ENCODE data around the gene C1orf35. TPM values are rescaled to one million over a fixed set of nuclear protein-coding genes. Genes with fewer than 3 reads are reported as not detected.

C1orf35 gene
- total RNA-seq, 3 donors from 2014 or later: 41.0 to 41.9 (median 41.7) TPM

GRCh38 chr1:228066416-228066815 lies 36.7 kb downstream of the C1orf35 start:
- Mint-ChIP-seq H3K36me3 (ENCODE audit: insufficient read depth) (no peaks in the 10 kb centered on the region), H3K27me3 (ENCODE audit: low read depth) (peaks cover 28% of the 10 kb centered on the region), H3K9me3 (no peaks in the 10 kb centered on the region), H3K4me3 (no peak overlapping the region), H3K4me1 (ENCODE audit: low read depth) (no peaks in the 10 kb centered on the region)
- ATAC-seq: no peak
- DNase-seq: no peak

- Mint-ChIP-seq H3K27me3 (ENCODE audit: low read depth) (peaks cover 34% of the 10 kb centered on the region), H3K9me3 (no peaks in the 10 kb centered on the region), H3K4me1 (ENCODE audit: low read depth) (peaks cover 5% of the 10 kb centered on the region), H3K36me3 (ENCODE audit: insufficient read depth) (no peaks in the 10 kb centered on the region), H3K4me3 (no peak overlapping the region)
- no peak for ATAC-seq
- no peak for DNase-seq
Measured at GRCh38 chr1:228065543-228066347, 37.4 kb downstream of the C1orf35 start.

- Mint-ChIP-seq H3K36me3 (ENCODE audit: insufficient read depth) (no peaks in the 10 kb centered on the region), H3K27me3 (ENCODE audit: low read depth) (peaks cover 36% of the 10 kb centered on the region), H3K4me3 (no peak overlapping the region), H3K4me1 (ENCODE audit: low read depth) (peaks cover 10% of the 10 kb centered on the region), H3K9me3 (no peaks in the 10 kb centered on the region)
- DNase-seq (no peak), ATAC-seq (no peak)
Measured at GRCh38 chr1:228064741-228065542, 38.2 kb downstream of the C1orf35 start.

GRCh38 chr1:228064296-228064695 lies 38.8 kb downstream of the C1orf35 start:
- no peak for DNase-seq
- peaks cover 36% of the 10 kb centered on the region for H3K27me3 Mint-ChIP-seq (ENCODE audit: low read depth)
- ATAC-seq: no peak
- peaks cover 14% of the 10 kb centered on the region for H3K4me1 Mint-ChIP-seq (ENCODE audit: low read depth)
- H3K36me3 Mint-ChIP-seq (ENCODE audit: insufficient read depth): no peaks in the 10 kb centered on the region
- no peaks in the 10 kb centered on the region for H3K9me3 Mint-ChIP-seq
- H3K4me3 Mint-ChIP-seq: no peak overlapping the region

GRCh38 chr1:228063251-228064191 lies 39.6 kb downstream of the C1orf35 start:
- Mint-ChIP-seq H3K27me3 (ENCODE audit: low read depth) (peaks cover 41% of the 10 kb centered on the region), H3K4me1 (ENCODE audit: low read depth) (peaks cover 14% of the 10 kb centered on the region), H3K4me3 (no peak overlapping the region), H3K36me3 (ENCODE audit: insufficient read depth) (no peaks in the 10 kb centered on the region), H3K9me3 (no peaks in the 10 kb centered on the region)
- DNase-seq (no peak), ATAC-seq (no peak)

GRCh38 chr1:228062812-228063211 lies 40.3 kb downstream of the C1orf35 start:
- Mint-ChIP-seq H3K27me3 (ENCODE audit: low read depth) (peaks cover 46% of the 10 kb centered on the region), H3K9me3 (no peaks in the 10 kb centered on the region), H3K4me1 (ENCODE audit: low read depth) (peaks cover 14% of the 10 kb centered on the region), H3K36me3 (ENCODE audit: insufficient read depth) (no peaks in the 10 kb centered on the region), H3K4me3 (no peak overlapping the region)
- DNase-seq: no peak
- no peak for ATAC-seq

GRCh38 chr1:228062085-228062791 lies 40.9 kb downstream of the C1orf35 start:
- Mint-ChIP-seq H3K4me1 (ENCODE audit: low read depth) (peaks cover 14% of the 10 kb centered on the region), H3K9me3 (no peaks in the 10 kb centered on the region), H3K36me3 (ENCODE audit: insufficient read depth) (no peaks in the 10 kb centered on the region), H3K27me3 (ENCODE audit: low read depth) (peaks cover 46% of the 10 kb centered on the region), H3K4me3 (no peak overlapping the region)
- DNase-seq (no peak), ATAC-seq (no peak)

GRCh38 chr1:228061411-228062084 lies 41.6 kb downstream of the C1orf35 start:
- no peaks in the 10 kb centered on the region for H3K9me3 Mint-ChIP-seq
- ATAC-seq (no peak), DNase-seq (no peak)
- peaks cover 14% of the 10 kb centered on the region for H3K4me1 Mint-ChIP-seq (ENCODE audit: low read depth)
- no peaks in the 10 kb centered on the region for H3K36me3 Mint-ChIP-seq (ENCODE audit: insufficient read depth)
- H3K27me3 Mint-ChIP-seq (ENCODE audit: low read depth): peaks cover 40% of the 10 kb centered on the region
- H3K4me3 Mint-ChIP-seq: no peak overlapping the region

GRCh38 chr1:228060458-228061190 lies 42.5 kb downstream of the C1orf35 start:
- Mint-ChIP-seq H3K4me1 (ENCODE audit: low read depth) (peaks cover 14% of the 10 kb centered on the region), H3K4me3 (no peak overlapping the region), H3K36me3 (ENCODE audit: insufficient read depth) (no peaks in the 10 kb centered on the region), H3K27me3 (ENCODE audit: low read depth) (peaks cover 35% of the 10 kb centered on the region), H3K9me3 (no peaks in the 10 kb centered on the region)
- DNase-seq (no peak), ATAC-seq (no peak)

GRCh38 chr1:228059634-228060457 lies 43.3 kb downstream of the C1orf35 start:
- DNase-seq (peak; percentile 63), ATAC-seq (peak; percentile 59 to 68)
- peaks cover 29% of the 10 kb centered on the region for H3K27me3 Mint-ChIP-seq (ENCODE audit: low read depth)
- H3K4me1 Mint-ChIP-seq (ENCODE audit: low read depth): peaks cover 14% of the 10 kb centered on the region
- no peaks in the 10 kb centered on the region for H3K9me3 Mint-ChIP-seq
- H3K4me3 Mint-ChIP-seq: peak overlapping the region; percentile 59
- H3K36me3 Mint-ChIP-seq (ENCODE audit: insufficient read depth): no peaks in the 10 kb centered on the region

- Mint-ChIP-seq H3K4me1 (ENCODE audit: low read depth) (peaks cover 14% of the 10 kb centered on the region), H3K36me3 (ENCODE audit: insufficient read depth) (no peaks in the 10 kb centered on the region), H3K9me3 (no peaks in the 10 kb centered on the region), H3K27me3 (ENCODE audit: low read depth) (peaks cover 26% of the 10 kb centered on the region), H3K4me3 (peak overlapping the region; percentile 59)
- DNase-seq (peak; percentile 28), ATAC-seq (peak; percentile 61 to 62)
Measured at GRCh38 chr1:228058949-228059633, 44.0 kb downstream of the C1orf35 start.
